GM12878 (cell line): ENCODE measurements around the gene TMEM163. TPM values are rescaled to one million over a fixed set of nuclear protein-coding genes. Genes with fewer than 3 reads are reported as not detected.

ENCODE experiments used
- ATAC-seq: fragments of 200-7000 bp; cut with Tn5 transposase; 3 replicates; pipeline ENCODE4 v1.9.1; 2020; ENCODE audit warnings: mild to moderate bottlenecking, moderate library complexity
- BruUV-seq: library from RNA; stranded (reverse); fragments of 400-500 nt; replicated peaks from 2 replicates; lab custom pipeline; 2021; lab: Mats Ljungman, UMichigan
- CTCF ChIA-PET: fragments of 300-600 bp; sonication (Branson Sonifier 250); formaldehyde crosslinking; extraction: SDS; loops from one replicate; lab custom pipeline; 2021; ENCODE audit warnings: inconsistent platforms; lab: Yijun Ruan, JAX
- POLR2A ChIA-PET: fragments of 350-600 bp; formaldehyde crosslinking; extraction: SDS; loops from one replicate; lab custom pipeline; 2021; ENCODE audit warnings: inconsistent platforms; lab: Charles Lee
- RAD21 ChIA-PET: fragments of 300-600 bp; sonication (Branson Sonifier 250); formaldehyde crosslinking; loops from one replicate; lab custom pipeline; 2023; ENCODE audit warnings: antibody characterized with exemption; ENCODE audit not compliant: unreplicated experiment; lab: Charles Lee
- SMC1A ChIA-PET: fragments of 300-600 bp; sonication (Branson Sonifier 250); formaldehyde crosslinking; loops from one replicate; lab custom pipeline; 2023; ENCODE audit not compliant: unreplicated experiment, uncharacterized antibody; lab: Charles Lee
- DNase-seq: peaks from one replicate; pipeline ENCODE4 v3.0.0-alpha.2; 2011; ENCODE audit warnings: low read depth, low spot score
- FAIRE-seq: peaks from 3 replicates; lab custom pipeline; 2011; peaks lifted over from hg19 to GRCh38; lab: Jason Lieb, UNC
- H2AFZ ChIP-seq: 2 replicates; pipeline ENCODE4 v1.6.0; 2011; ENCODE audit warnings: low read depth, low read length, control low read depth; ENCODE audit not compliant: control insufficient read depth
- H3K27ac ChIP-seq: 2 replicates; pipeline ENCODE4 v1.5.1; 2011; ENCODE audit warnings: control low read depth; ENCODE audit not compliant: control insufficient read depth, insufficient read depth
- H3K27me3 ChIP-seq, 2 experiments: replicated peaks in 1 of 2; 2 replicates each; pipeline versions ENCODE4 v1.6.0 to v1.6.1; 2011; ENCODE audit warnings: low read length in 1 of 2; ENCODE audit not compliant: control insufficient read depth in 2 of 2, insufficient read depth in 2 of 2
- H3K36me3 ChIP-seq, 2 experiments: 2 replicates each; pipeline ENCODE4 v1.5.1; 2011; ENCODE audit warnings: low read length in 1 of 2; ENCODE audit not compliant: control insufficient read depth in 2 of 2, insufficient read depth in 2 of 2
- H3K4me1 ChIP-seq: 2 replicates; pipeline ENCODE4 v1.6.1; 2011; ENCODE audit warnings: mild to moderate bottlenecking, low read length, moderate library complexity, mixed read lengths; ENCODE audit not compliant: control insufficient read depth, insufficient read depth
- H3K4me2 ChIP-seq: 2 replicates; pipeline ENCODE4 v1.6.0; 2011; ENCODE audit warnings: control low read depth; ENCODE audit not compliant: control insufficient read depth, insufficient read depth
- H3K4me3 ChIP-seq: fragments of 200-600 bp; sonication (generic); 2 replicates; pipeline ENCODE4 v1.5.1; 2016
- H3K79me2 ChIP-seq: 2 replicates; pipeline ENCODE4 v1.6.0; 2011; ENCODE audit warnings: low read length; ENCODE audit not compliant: control insufficient read depth, insufficient read depth
- H3K9ac ChIP-seq: 2 replicates; pipeline ENCODE4 v1.8.0; 2011; ENCODE audit warnings: low read length, control low read depth, mixed read lengths; ENCODE audit not compliant: control insufficient read depth, insufficient read depth
- H3K9me3 ChIP-seq: replicated peaks from 3 replicates; pipeline ENCODE4 v1.5.1; 2011; ENCODE audit warnings: mild to moderate bottlenecking, low read length; ENCODE audit not compliant: control insufficient read depth, insufficient read depth
- H4K20me1 ChIP-seq: 2 replicates; pipeline ENCODE4 v1.6.0; 2011; ENCODE audit not compliant: control insufficient read depth, insufficient read depth
- CHD1 ChIP-seq: IDR thresholded peaks from 2 replicates; pipeline ENCODE4 v1.6.1; 2012; ENCODE audit warnings: low read depth, low read length, improper control_type of control experiment
- CHD4 ChIP-seq: fragments of 200-600 bp; sonication (generic); IDR thresholded peaks from 2 replicates; pipeline ENCODE4 v1.6.1; 2016; ENCODE audit warnings: mild to moderate bottlenecking
- CUX1 ChIP-seq: IDR thresholded peaks from 2 replicates; pipeline ENCODE4 v1.6.1; 2012; ENCODE audit warnings: improper control_type of control experiment, low read depth, low read length; ENCODE audit not compliant: insufficient replicate concordance
- EGR1 ChIP-seq, 2 experiments: IDR thresholded peaks; 1 replicate in 1 of 2; 2 replicates in 1 of 2; pipeline ENCODE4 v1.6.1; 2011 to 2012; ENCODE audit warnings: low read depth in 2 of 2, low read length in 2 of 2, borderline replicate concordance in 1 of 2, mild to moderate bottlenecking in 1 of 2, moderate library complexity in 1 of 2
- EP300 ChIP-seq, 2 experiments: fragments of 150-350 bp in 1 of 2; IDR thresholded peaks; 2 replicates each; pipeline ENCODE4 v1.6.1; 2011 to 2012; ENCODE audit warnings: low read depth in 2 of 2, low read length in 2 of 2, borderline replicate concordance in 1 of 2, improper control_type of control experiment in 1 of 2, inconsistent platforms in 1 of 2; ENCODE audit not compliant: control insufficient read depth in 1 of 2
- FOXK2 ChIP-seq: fragments of 450-650 bp; IDR thresholded peaks from 2 replicates; pipeline ENCODE4 v1.6.1; 2017; ENCODE audit warnings: mild to moderate bottlenecking, moderate library complexity
- KDM1A ChIP-seq: fragments of 200-600 bp; sonication (generic); IDR thresholded peaks from 2 replicates; pipeline ENCODE4 v1.6.1; 2016; ENCODE audit warnings: borderline replicate concordance
- POU2F2 ChIP-seq: IDR thresholded peaks from 3 replicates; pipeline ENCODE4 v1.6.1; 2011; ENCODE audit warnings: low read depth, mild to moderate bottlenecking, low read length, borderline replicate concordance
- ZZZ3 ChIP-seq: IDR thresholded peaks from 2 replicates; pipeline ENCODE4 v1.6.1; 2011; ENCODE audit warnings: low read depth; ENCODE audit not compliant: control insufficient read depth, insufficient read length
- WGBS: methylation state at CpG from one replicate; pipeline ENCODE4 v1.1.6; 2016; ENCODE audit warnings: low lambda C conversion rate; ENCODE audit not compliant: insufficient replicate concordance, insufficient coverage; ENCODE audit errors: missing lambda C conversion rate; 5-methylcytosine and 5-hydroxymethylcytosine counted together
- in situ Hi-C: fragments of 300-500 bp; cut with MboI; formaldehyde crosslinking; loops from 9 replicates; pipeline ENCODE4 v1.14.3; 2018; ENCODE audit warnings: mixed read lengths
- intact Hi-C: fragments of 100-400 bp; cut with micrococcal nuclease; formaldehyde crosslinking; loops from one replicate; pipeline ENCODE4 v1.14.2; 2022; ENCODE audit not compliant: unreplicated experiment
- polyA plus RNA-seq, 11 experiments: library from polyadenylated mRNA; depleted of rRNA in 4 of 11; unstranded in 6 of 11; stranded (reverse) in 5 of 11; fragments of >200 nt; fragmentation: Nextera tagmentation in 4 of 11; fragmentation: Illumina TruSeq in 1 of 11; extraction: Ambion mirVana in 4 of 11; extraction: Trizol in 1 of 11; gene quantifications; 1 replicate in 1 of 11; 2 replicates in 10 of 11; pipeline versions ENCODE4 v1.2.1 to v1.2.3, GENCODE V29; 2011 to 2016; ENCODE audit warnings: inconsistent platforms in 2 of 11, missing spikeins in 2 of 11, low read depth in 1 of 11
- total RNA-seq, 4 experiments: library from RNA; depleted of rRNA in 3 of 4; stranded (reverse); fragments of >200 nt in 3 of 4; fragmentation: Illumina TruSeq in 1 of 4; extraction: Trizol in 1 of 4; gene quantifications; 2 replicates each; pipeline versions ENCODE4 v1.2.1 to v1.2.3, GENCODE V29; 2013 to 2021
- TF ChIP-seq, protein P1 (sequence below): fragments of 450-650 bp; IDR thresholded peaks from 2 replicates; pipeline ENCODE4 v1.6.1; 2017; ENCODE audit warnings: borderline replicate concordance
- TF ChIP-seq, protein P2 (sequence below): IDR thresholded peaks from 2 replicates; pipeline ENCODE4 v1.6.1; 2011; ENCODE audit warnings: borderline replicate concordance, low read depth, mild to moderate bottlenecking, moderate library complexity, mixed read lengths, low read length; ENCODE audit not compliant: insufficient read depth; ENCODE audit errors: extremely low read length

Gene TMEM163
- total and polyA plus RNA-seq, 10 of the 15 experiments (the other 5 are each of a cell fraction or from before 2014, with no cell fraction given): 0.05 to 0.11 (median 0.07) TPM; not detected in 4

GRCh38 chr2:134457765-134458472 lies 260.9 kb downstream of the TMEM163 start:
- no peaks in the 10 kb centered on the region for H3K9me3 ChIP-seq
- no peak overlapping the region for H3K4me3 ChIP-seq
- no peak overlapping the region for H3K9ac ChIP-seq
- BruUV-seq: no TSS peak
- ChIA-PET CTCF (no interaction called here), SMC1A (no interaction called here), RAD21 (no interaction called here), POLR2A (interaction anchor here (0.6 kb wide), 1 partner anchor 1819 kb away, joined by 3 read pairs; no protein-coding TSS in a partner anchor)
- H3K4me2 ChIP-seq: no peak overlapping the region
- ATAC-seq: no peak
- no peaks in the 10 kb centered on the region for H3K27me3 ChIP-seq
- no peak for FAIRE-seq
- no peaks in the 10 kb centered on the region for H3K4me1 ChIP-seq
- in situ Hi-C loops: no loop called here
- no peak for DNase-seq
- no peak overlapping the region for H3K27ac ChIP-seq
- intact Hi-C loops: no loop called here
- 77% methylated on average over 18 of the region's 18 CpGs for WGBS
- H3K79me2 ChIP-seq: no peaks in the 10 kb centered on the region
- peaks cover 0 to 10% of the 10 kb centered on the region in 2 experiments; a peak in 2 of 4 replicates for H3K36me3 ChIP-seq
- H2AFZ ChIP-seq: no peak overlapping the region
- no peaks in the 10 kb centered on the region for H4K20me1 ChIP-seq
- no peak for TF ChIP-seq CUX1
- TF ChIP-seq, protein P1, sequence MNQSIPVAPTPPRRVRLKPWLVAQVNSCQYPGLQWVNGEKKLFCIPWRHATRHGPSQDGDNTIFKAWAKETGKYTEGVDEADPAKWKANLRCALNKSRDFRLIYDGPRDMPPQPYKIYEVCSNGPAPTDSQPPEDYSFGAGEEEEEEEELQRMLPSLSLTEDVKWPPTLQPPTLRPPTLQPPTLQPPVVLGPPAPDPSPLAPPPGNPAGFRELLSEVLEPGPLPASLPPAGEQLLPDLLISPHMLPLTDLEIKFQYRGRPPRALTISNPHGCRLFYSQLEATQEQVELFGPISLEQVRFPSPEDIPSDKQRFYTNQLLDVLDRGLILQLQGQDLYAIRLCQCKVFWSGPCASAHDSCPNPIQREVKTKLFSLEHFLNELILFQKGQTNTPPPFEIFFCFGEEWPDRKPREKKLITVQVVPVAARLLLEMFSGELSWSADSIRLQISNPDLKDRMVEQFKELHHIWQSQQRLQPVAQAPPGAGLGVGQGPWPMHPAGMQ: no peak
- no peak for TF ChIP-seq POU2F2
- TF ChIP-seq KDM1A: no peak
- TF ChIP-seq, protein P2, sequence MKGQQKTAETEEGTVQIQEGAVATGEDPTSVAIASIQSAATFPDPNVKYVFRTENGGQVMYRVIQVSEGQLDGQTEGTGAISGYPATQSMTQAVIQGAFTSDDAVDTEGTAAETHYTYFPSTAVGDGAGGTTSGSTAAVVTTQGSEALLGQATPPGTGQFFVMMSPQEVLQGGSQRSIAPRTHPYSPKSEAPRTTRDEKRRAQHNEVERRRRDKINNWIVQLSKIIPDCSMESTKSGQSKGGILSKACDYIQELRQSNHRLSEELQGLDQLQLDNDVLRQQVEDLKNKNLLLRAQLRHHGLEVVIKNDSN: no peak
- TF ChIP-seq FOXK2: no peak
- no peak for TF ChIP-seq ZZZ3
- no peak for TF ChIP-seq CHD1
- no peak for TF ChIP-seq EP300 (IDR thresholded peaks at IDR 0.05; ENCODE audit: borderline replicate concordance in 1 of 2, control insufficient read depth in 1 of 2, low read depth in 2 of 2, low read length in 2 of 2)
- TF ChIP-seq EGR1 (IDR thresholded peaks at IDR 0.05; ENCODE audit: borderline replicate concordance in 1 of 2, low read depth in 2 of 2, low read length in 2 of 2): no peak
- TF ChIP-seq CHD4: no peak
